Measurements from ENCODE around the gene BNIP2. TPM values are rescaled to one million over a fixed set of nuclear protein-coding genes. Genes with fewer than 3 reads are reported as not detected.
"Not testable (repeated sequence)": the region's sequence is repeated elsewhere in the genome, so short reads cannot be mapped to it uniquely, and the experiment has no call there.

The BNIP2 gene
- polyA plus RNA-seq, 1 experiment: 25.3 TPM

- ChIA-PET POLR2A (no interaction called here), CTCF (interaction anchor here (1.0 kb wide), 1 partner anchor 19 kb away, joined by 4 read pairs; the partner anchor contains the start of gene BNIP2)
- DNase-seq (ENCODE audit: low read depth): no peak
- Histone ChIP-seq H3K36me3 (ENCODE audit: control insufficient read depth, insufficient read depth, low read length) (no peaks in the 10 kb centered on the region), H3K4me3 (ENCODE audit: low read depth, low read length) (no peak overlapping the region), H3K27me3 (ENCODE audit: control insufficient read depth, insufficient read depth, low read length) (no peaks in the 10 kb centered on the region)
- no peak for TF ChIP-seq CTCF (IDR thresholded peaks at IDR 0.05; ENCODE audit: insufficient read depth, low read depth, low read length)
These were observed 18.5 kb upstream of the BNIP2 start for GRCh38 chr15:59707619-59708018.

- Histone ChIP-seq H3K27me3 (ENCODE audit: control insufficient read depth, insufficient read depth, low read length) (no peaks in the 10 kb centered on the region), H3K4me3 (ENCODE audit: low read depth, low read length) (no peak overlapping the region), H3K36me3 (ENCODE audit: control insufficient read depth, insufficient read depth, low read length) (no peaks in the 10 kb centered on the region)
- CTCF ChIA-PET: no interaction called here
- TF ChIP-seq CTCF (IDR thresholded peaks at IDR 0.05; ENCODE audit: insufficient read depth, low read depth, low read length): no peak
- POLR2A ChIA-PET: no interaction called here
- DNase-seq (ENCODE audit: low read depth): no peak
These were observed 15.1 kb upstream of the BNIP2 start for GRCh38 chr15:59703979-59704796.

- H3K36me3 ChIP-seq (ENCODE audit: control insufficient read depth, insufficient read depth, low read length): no peaks in the 10 kb centered on the region
- no peaks in the 10 kb centered on the region for H3K27me3 ChIP-seq (ENCODE audit: control insufficient read depth, insufficient read depth, low read length)
- H3K4me3 ChIP-seq (ENCODE audit: low read depth, low read length): no peak overlapping the region
- TF ChIP-seq CTCF (IDR thresholded peaks at IDR 0.05; ENCODE audit: insufficient read depth, low read depth, low read length): no peak
- ChIA-PET CTCF (no interaction called here), POLR2A (no interaction called here)
- no peak for DNase-seq (ENCODE audit: low read depth)
These were observed 13.2 kb upstream of the BNIP2 start for GRCh38 chr15:59702351-59702750.

- Histone ChIP-seq H3K27me3 (ENCODE audit: control insufficient read depth, insufficient read depth, low read length) (no peaks in the 10 kb centered on the region), H3K4me3 (ENCODE audit: low read depth, low read length) (no peak overlapping the region), H3K36me3 (ENCODE audit: control insufficient read depth, insufficient read depth, low read length) (no peaks in the 10 kb centered on the region)
- DNase-seq (ENCODE audit: low read depth): no peak
- CTCF ChIA-PET: no interaction called here
- TF ChIP-seq CTCF (IDR thresholded peaks at IDR 0.05; ENCODE audit: insufficient read depth, low read depth, low read length): no peak
- POLR2A ChIA-PET: no interaction called here
These were observed 12.8 kb upstream of the BNIP2 start for GRCh38 chr15:59701880-59702279.

GRCh38 chr15:59699810-59700431 is 10.8 kb upstream of the BNIP2 start:
- DNase-seq (ENCODE audit: low read depth): no peak
- Histone ChIP-seq H3K27me3 (ENCODE audit: control insufficient read depth, insufficient read depth, low read length) (no peaks in the 10 kb centered on the region), H3K36me3 (ENCODE audit: control insufficient read depth, insufficient read depth, low read length) (no peaks in the 10 kb centered on the region), H3K4me3 (ENCODE audit: low read depth, low read length) (no peak overlapping the region)
- POLR2A ChIA-PET: no interaction called here
- CTCF ChIA-PET: interaction anchor here (0.8 kb wide), 1 partner anchor 11 kb away, joined by 3 read pairs; no protein-coding TSS in a partner anchor
- no peak for TF ChIP-seq CTCF (IDR thresholded peaks at IDR 0.05; ENCODE audit: insufficient read depth, low read depth, low read length)

- H3K4me3 ChIP-seq (ENCODE audit: low read depth, low read length); DNase-seq (ENCODE audit: low read depth); POLR2A ChIA-PET; H3K36me3 ChIP-seq (ENCODE audit: control insufficient read depth, insufficient read depth, low read length); CTCF ChIA-PET; H3K27me3 ChIP-seq (ENCODE audit: control insufficient read depth, insufficient read depth, low read length): not testable (repeated sequence)
These were observed 8.9 kb upstream of the BNIP2 start for GRCh38 chr15:59698065-59698464.

All from BJ (cell line).